ENCODE measurements around the gene PSPH. TPM values are rescaled to one million over a fixed set of nuclear protein-coding genes. Genes with fewer than 3 reads are reported as not detected.
A peak's percentile ranks its signal among the peaks of the same experiment; 100 is the strongest.
"Not testable (repeated sequence)": the region's sequence is repeated elsewhere in the genome, so short reads cannot be mapped to it uniquely, and the experiment has no call there.

Gene PSPH
- total and polyA plus RNA-seq, 3 donors from 2014 or later, result 16.6 to 21.5 (median 18.4) TPM

- WGBS, 2 donors, result 93 to 100% methylated on average over 1 to 15 of the region's 16 CpGs
Observed at GRCh38 chr7:56078196-56078595, 27.0 kb upstream of the PSPH start.

GRCh38 chr7:56077681-56078080 lies 26.4 kb upstream of the PSPH start:
- Histone ChIP-seq H3K4me1 (peaks cover 16% of the 10 kb centered on the region), H3K36me3 (ENCODE audit: low read depth, missing control alignments) (no peaks in the 10 kb centered on the region), H3K4me3 (no peak overlapping the region), H3K9me3 (no peaks in the 10 kb centered on the region), H3K27ac (no peak overlapping the region), H3K27me3 (no peaks in the 10 kb centered on the region)
- no peak for DNase-seq
- TF ChIP-seq POLR2A (IDR thresholded peaks at IDR 0.05), result no peak
- no peak for TF ChIP-seq CTCF (IDR thresholded peaks at IDR 0.05)
- WGBS, 2 donors, result 94 to 95% methylated on average over 3 of the region's 3 CpGs
- intact Hi-C loops (cut with DNase I; ENCODE audit: low total_unique reads), result loop anchor here (10.0 kb wide), 1 partner anchor 73 kb away; no protein-coding TSS in a partner anchor

More at GRCh38 chr7:56078196-56078595, 27.0 kb upstream of the PSPH start:
- Histone ChIP-seq H3K27me3 (no peaks in the 10 kb centered on the region), H3K4me1 (peaks cover 19% of the 10 kb centered on the region), H3K36me3 (ENCODE audit: low read depth, missing control alignments) (no peaks in the 10 kb centered on the region), H3K9me3 (no peaks in the 10 kb centered on the region), H3K4me3 (no peak overlapping the region), H3K27ac (no peak overlapping the region)
- TF ChIP-seq POLR2A (IDR thresholded peaks at IDR 0.05) (no peak), CTCF (IDR thresholded peaks at IDR 0.05) (no peak)
- no peak for DNase-seq
- intact Hi-C loops (cut with DNase I; ENCODE audit: low total_unique reads), result loop anchor here (10.0 kb wide), 1 partner anchor 73 kb away; no protein-coding TSS in a partner anchor

DNA sequence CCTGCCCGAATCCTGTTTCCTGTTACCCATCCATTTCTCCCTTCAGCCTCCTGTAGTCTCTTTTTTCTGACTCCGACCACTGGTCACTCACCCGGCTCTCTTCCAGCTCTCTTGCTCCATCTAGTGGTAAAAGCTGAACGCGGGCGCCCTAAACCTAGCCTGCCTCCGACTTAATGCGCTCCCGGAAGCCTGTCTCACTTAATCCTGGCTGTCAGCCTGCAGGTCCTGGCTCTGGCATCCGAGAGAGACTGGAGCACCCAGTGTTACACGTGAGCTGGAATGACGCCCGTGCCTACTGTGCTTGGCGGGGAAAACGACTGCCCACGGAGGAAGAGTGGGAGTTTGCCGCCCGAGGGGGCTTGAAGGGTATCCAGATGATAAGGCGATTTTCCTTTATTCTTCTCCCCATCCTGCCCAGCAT lies 23.1 kb upstream of the PSPH start:
- no peaks in the 10 kb centered on the region for H3K9me3 ChIP-seq
- peak; percentile 87 for DNase-seq
- 13 to 14% methylated on average over 19 of the region's 19 CpGs for WGBS, 2 donors
- H3K36me3 ChIP-seq (ENCODE audit: low read depth, missing control alignments), result no peaks in the 10 kb centered on the region
- peaks cover 8% of the 10 kb centered on the region for H3K4me1 ChIP-seq
- intact Hi-C loops (cut with DNase I; ENCODE audit: low total_unique reads), result loop anchor here (10.0 kb wide), 1 partner anchor 70 kb away; no protein-coding TSS in a partner anchor
- H3K27me3 ChIP-seq, result no peaks in the 10 kb centered on the region
- no peak overlapping the region for H3K27ac ChIP-seq
- TF ChIP-seq POLR2A (IDR thresholded peaks at IDR 0.05), result no peak
- peak; percentile 81 to 89 (median 83) for TF ChIP-seq CTCF (IDR thresholded peaks at IDR 0.05)
- H3K4me3 ChIP-seq, result no peak overlapping the region

- H3K27me3 ChIP-seq; H3K4me1 ChIP-seq; intact Hi-C loops (cut with DNase I; ENCODE audit: low total_unique reads); DNase-seq; H3K36me3 ChIP-seq (ENCODE audit: low read depth, missing control alignments); H3K9me3 ChIP-seq; H3K27ac ChIP-seq; H3K4me3 ChIP-seq: not testable (repeated sequence)
- 67 to 76% methylated on average over 12 to 13 of the region's 13 CpGs for WGBS, 2 donors
Observed at GRCh38 chr7:56066376-56066775, 15.1 kb upstream of the PSPH start.

DNA sequence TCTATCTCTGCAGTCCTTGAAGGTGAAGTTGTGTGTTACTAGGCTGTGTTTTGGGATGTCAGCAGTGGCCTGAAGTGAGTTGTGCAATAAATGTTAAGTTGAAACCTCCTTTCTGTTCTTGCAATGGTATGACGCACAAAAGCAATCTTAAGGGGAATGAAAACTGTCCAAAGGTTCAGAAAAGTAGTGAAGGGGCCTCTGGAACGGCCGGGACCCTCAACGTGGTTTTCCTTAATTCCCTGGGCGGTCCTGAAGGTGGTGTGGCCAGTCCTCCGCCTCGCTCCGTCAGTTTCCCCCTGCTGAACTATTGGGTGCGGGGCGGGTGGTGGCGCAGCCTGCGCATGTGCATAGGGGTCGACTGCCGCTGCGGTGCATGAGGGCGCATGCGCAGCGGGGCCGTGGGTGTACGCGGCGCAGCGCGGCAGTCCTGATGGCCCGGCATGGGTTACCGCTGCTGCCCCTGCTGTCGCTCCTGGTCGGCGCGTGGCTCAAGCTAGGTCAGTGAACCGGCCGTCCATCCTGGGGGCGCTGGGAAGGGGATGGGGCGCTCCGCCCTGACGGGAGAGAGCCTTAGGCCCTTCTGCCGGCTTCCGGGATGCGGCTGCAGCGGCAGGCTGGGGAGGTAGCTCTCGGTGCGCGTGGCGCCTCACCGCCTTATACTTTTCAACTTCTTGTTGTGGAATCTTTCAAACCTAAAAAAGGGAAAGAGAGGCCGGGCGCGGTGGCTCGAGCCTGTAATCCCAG lies 12.8 kb upstream of the PSPH start, which contains the start of gene SUMF2:
Gene SUMF2, plus strand, starts transcription at position 405 of the 744 bp plus-strand sequence. Its CDS starts 26 bp downstream, at position 431.
- Histone ChIP-seq H3K27me3 (no peaks in the 10 kb centered on the region), H3K36me3 (ENCODE audit: low read depth, missing control alignments) (no peaks in the 10 kb centered on the region), H3K4me3 (peak within 1 kb of the TSS; percentile 69 to 96), H3K4me1 (peaks cover 4% of the 10 kb centered on the region), H3K27ac (peak within 1 kb of the TSS; percentile 41 to 93), H3K9me3 (no peaks in the 10 kb centered on the region)
- peak; percentile 94 for DNase-seq
- intact Hi-C loops (cut with DNase I; ENCODE audit: low total_unique reads), result no loop called here
- 1 to 2% methylated on average over 5 to 39 of the region's 49 CpGs for WGBS, 2 donors
- peak; percentile 9 for TF ChIP-seq POLR2A (IDR thresholded peaks at IDR 0.05)
- peak in 1 of 3 experiments; percentile 21 for TF ChIP-seq CTCF (IDR thresholded peaks at IDR 0.05)

All from testis (tissue), 3 donors.